ENCODE data around the gene WDR5. TPM values are rescaled to one million over a fixed set of nuclear protein-coding genes. Genes with fewer than 3 reads are reported as not detected.

The WDR5 gene
- total and polyA plus RNA-seq, 3 experiments from 2014 or later, result 16.4 to 64.3 (median 62.2) TPM

DNA sequence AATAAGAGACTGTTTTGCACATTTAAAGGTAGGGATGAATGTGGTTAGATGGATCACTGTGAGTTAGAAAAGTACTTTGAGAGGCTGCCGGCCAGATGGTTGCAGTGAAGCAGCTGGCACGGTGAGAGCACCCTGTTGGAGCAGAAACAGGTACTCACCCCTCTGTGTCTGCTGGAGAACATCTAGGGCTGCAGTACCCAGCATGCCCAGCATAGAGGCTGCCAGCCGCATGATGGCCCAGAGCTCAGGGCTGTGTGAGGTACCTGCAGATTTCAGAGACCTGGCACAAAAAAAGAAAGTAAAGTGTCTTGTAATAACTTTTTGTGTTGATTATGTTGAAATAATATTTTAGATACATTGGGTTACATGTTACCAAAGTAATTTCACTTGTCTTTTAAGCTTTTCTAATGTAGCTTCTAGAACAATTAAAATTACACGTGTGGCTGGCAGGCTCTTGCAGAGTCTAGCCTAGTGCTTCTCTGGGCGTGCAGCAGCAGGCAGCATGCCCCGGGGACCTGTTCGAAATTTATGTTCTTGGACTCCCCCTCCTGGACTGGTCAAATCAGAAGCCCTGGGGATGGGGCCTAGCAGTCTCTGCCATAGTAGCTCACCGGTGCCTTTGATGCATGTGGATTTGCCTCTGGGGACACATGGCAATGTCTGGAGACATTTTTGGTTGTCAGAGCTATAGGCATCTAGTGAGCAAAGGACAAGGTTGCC, 11.1 kb downstream of the WDR5 start:
- no peak overlapping the region for H3K27ac ChIP-seq (ENCODE audit: low read depth, low read length)
- Mint-ChIP-seq H3K4me1 (no peaks in the 10 kb centered on the region), H3K27ac (peak overlapping the region in 1 of 8 donors; percentile 7), H3K36me3 (peaks cover 4 to 80% (median 16%) of the 10 kb centered on the region in 3 donors), H3K9me3 (no peaks in the 10 kb centered on the region), H3K4me3 (no peak overlapping the region), H3K27me3 (no peaks in the 10 kb centered on the region)
- H3K9me3 ChIP-seq (ENCODE audit: low read length), result no peaks in the 10 kb centered on the region
- no peaks in the 10 kb centered on the region for H3K4me1 ChIP-seq (ENCODE audit: insufficient read depth, low read length)
- DNase-seq, result no peak
- ChIA-PET POLR2A (no interaction called here), CTCF (no interaction called here)
- H3K36me3 ChIP-seq (ENCODE audit: insufficient read depth, low read length), result peaks cover 18% of the 10 kb centered on the region
- H3K27me3 ChIP-seq (ENCODE audit: insufficient read depth, low read length, poor library complexity, severe bottlenecking), result no peaks in the 10 kb centered on the region
- H3K4me3 ChIP-seq (ENCODE audit: low read length), result no peak overlapping the region

DNA sequence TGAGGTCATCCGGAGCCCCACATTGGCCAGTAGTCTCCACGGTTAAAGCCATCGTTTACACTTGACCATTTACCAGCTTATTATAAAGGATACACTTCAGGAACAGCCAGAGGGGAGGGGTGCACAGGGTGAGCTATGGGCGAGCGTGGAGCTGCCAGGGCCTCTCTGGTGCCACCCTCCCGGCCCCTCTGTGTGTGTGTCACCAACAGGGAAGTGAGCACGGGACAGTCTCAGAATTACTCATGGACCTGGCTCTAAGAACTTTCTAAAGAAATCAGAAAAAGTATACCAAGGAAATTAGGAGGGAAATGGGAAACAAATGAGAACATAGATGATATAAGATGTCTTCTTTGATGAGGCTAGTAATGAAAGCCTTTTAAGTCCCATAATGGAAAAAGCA, 13.5 kb downstream of the WDR5 start:
- peaks cover 0 to 81% (median 9%) of the 10 kb centered on the region in 3 donors for H3K36me3 Mint-ChIP-seq
- H3K9me3 Mint-ChIP-seq, result no peaks in the 10 kb centered on the region
- Histone ChIP-seq H3K4me1 (ENCODE audit: insufficient read depth, low read length) (no peaks in the 10 kb centered on the region), H3K27me3 (ENCODE audit: insufficient read depth, low read length, poor library complexity, severe bottlenecking) (no peaks in the 10 kb centered on the region), H3K36me3 (ENCODE audit: insufficient read depth, low read length) (peaks cover 17% of the 10 kb centered on the region), H3K27ac (ENCODE audit: low read depth, low read length) (no peak overlapping the region), H3K4me3 (ENCODE audit: low read length) (no peak overlapping the region), H3K9me3 (ENCODE audit: low read length) (no peaks in the 10 kb centered on the region)
- no peak overlapping the region for H3K4me3 Mint-ChIP-seq
- no peak for DNase-seq
- no peaks in the 10 kb centered on the region for H3K27me3 Mint-ChIP-seq
- ChIA-PET POLR2A (no interaction called here), CTCF (no interaction called here)
- H3K4me1 Mint-ChIP-seq, result no peaks in the 10 kb centered on the region
- H3K27ac Mint-ChIP-seq, result peak overlapping the region in 2 of 8 donors; percentile 19 to 64

DNA sequence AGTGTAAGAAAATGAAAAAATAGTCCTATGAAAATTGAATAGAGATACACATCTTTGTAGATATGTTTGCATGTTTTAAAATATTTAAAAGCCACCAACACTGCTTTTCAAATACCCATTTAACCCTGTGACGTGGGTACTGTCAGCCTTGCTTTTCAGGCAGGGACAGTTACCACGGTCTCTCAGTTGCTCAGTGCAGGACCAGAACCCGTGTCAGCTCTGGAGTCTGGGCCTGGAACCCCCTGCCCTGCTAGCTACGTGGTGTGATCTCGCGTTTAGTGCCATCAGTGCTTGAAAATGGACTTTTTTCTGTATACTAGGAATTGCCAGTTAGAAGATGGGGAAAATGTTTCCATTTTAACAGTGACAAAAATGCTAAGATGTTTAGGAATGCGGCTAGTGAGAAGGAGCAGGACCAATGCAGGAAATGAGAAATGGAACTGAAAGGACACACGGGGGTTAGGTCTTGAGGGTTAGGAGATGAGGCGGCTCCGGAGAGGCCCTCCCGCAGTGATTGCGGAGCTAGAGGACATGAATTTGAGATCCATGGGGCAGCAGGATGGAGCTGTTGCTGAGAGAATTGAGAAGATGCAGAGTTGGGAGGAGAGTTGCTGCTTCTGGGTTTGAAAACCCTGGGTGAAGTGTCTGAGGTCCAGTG, 14.8 kb downstream of the WDR5 start:
- no peak overlapping the region for H3K27ac ChIP-seq (ENCODE audit: low read depth, low read length)
- POLR2A ChIA-PET, result no interaction called here
- Mint-ChIP-seq H3K36me3 (peaks cover 0 to 84% (median 9%) of the 10 kb centered on the region in 3 donors), H3K27me3 (no peaks in the 10 kb centered on the region), H3K9me3 (no peaks in the 10 kb centered on the region), H3K4me3 (no peak overlapping the region), H3K27ac (peak overlapping the region in 2 of 8 donors; percentile 11 to 23), H3K4me1 (no peaks in the 10 kb centered on the region)
- DNase-seq, result no peak
- no peak overlapping the region for H3K4me3 ChIP-seq (ENCODE audit: low read length)
- CTCF ChIA-PET, result no interaction called here
- H3K4me1 ChIP-seq (ENCODE audit: insufficient read depth, low read length), result no peaks in the 10 kb centered on the region
- H3K27me3 ChIP-seq (ENCODE audit: insufficient read depth, low read length, poor library complexity, severe bottlenecking), result no peaks in the 10 kb centered on the region
- H3K36me3 ChIP-seq (ENCODE audit: insufficient read depth, low read length), result peaks cover 26% of the 10 kb centered on the region
- no peaks in the 10 kb centered on the region for H3K9me3 ChIP-seq (ENCODE audit: low read length)

DNA sequence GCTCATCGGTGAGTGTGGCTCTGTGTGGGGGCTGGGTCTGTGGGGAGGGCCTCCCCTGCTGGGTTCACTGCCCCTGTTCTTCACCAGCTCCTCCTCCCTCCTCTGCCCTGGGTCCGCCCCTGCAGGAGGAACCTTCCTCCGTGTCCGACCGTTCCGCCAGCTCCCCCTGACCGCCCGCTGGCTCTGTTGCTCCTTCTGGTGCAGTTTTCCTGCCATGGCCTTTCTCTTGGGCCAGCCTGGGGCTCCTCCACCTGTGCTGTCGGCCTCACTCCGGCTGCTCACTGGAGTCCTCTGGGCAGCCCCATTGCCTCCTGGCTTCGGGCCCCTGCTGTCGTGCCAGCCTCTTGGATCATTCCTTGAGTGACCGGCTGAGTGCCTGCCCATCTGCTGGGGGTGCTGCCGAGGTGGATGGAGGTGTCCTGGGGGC, 16.2 kb downstream of the WDR5 start:
- Histone ChIP-seq H3K4me1 (ENCODE audit: insufficient read depth, low read length) (no peaks in the 10 kb centered on the region), H3K27me3 (ENCODE audit: insufficient read depth, low read length, poor library complexity, severe bottlenecking) (no peaks in the 10 kb centered on the region), H3K36me3 (ENCODE audit: insufficient read depth, low read length) (peaks cover 38% of the 10 kb centered on the region), H3K27ac (ENCODE audit: low read depth, low read length) (no peak overlapping the region), H3K4me3 (ENCODE audit: low read length) (no peak overlapping the region), H3K9me3 (ENCODE audit: low read length) (no peaks in the 10 kb centered on the region)
- Mint-ChIP-seq H3K27me3 (no peaks in the 10 kb centered on the region), H3K36me3 (peaks cover 0 to 89% (median 10%) of the 10 kb centered on the region in 3 donors), H3K4me1 (no peaks in the 10 kb centered on the region), H3K4me3 (no peak overlapping the region), H3K27ac (no peak overlapping the region), H3K9me3 (no peaks in the 10 kb centered on the region)
- POLR2A ChIA-PET, result no interaction called here
- DNase-seq, result no peak
- CTCF ChIA-PET, result interaction anchor here (1.0 kb wide), 1 partner anchor 11 kb away, joined by 5 read pairs; no protein-coding TSS in a partner anchor

DNA sequence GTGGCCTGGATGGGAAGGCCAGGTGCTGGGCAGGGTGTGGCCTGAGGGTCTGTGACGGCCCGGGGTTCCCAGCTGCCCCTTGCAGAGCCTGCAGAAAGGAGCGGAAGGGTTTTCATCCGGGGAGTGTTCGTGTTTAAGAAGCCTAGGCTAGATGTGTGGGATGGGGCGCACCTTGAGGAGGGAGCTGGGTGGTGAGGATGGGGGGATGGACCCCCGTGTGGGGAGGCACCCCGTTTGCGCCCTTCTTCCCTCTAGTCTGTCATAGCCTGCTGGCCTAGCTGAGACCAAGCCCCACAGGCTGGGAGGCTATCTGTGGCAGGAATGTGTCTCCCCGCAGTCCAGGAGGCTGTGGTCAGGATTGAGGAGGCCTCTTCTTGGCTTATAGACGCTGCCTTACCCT, 16.6 kb downstream of the WDR5 start:
- Histone ChIP-seq H3K4me3 (ENCODE audit: low read length) (no peak overlapping the region), H3K36me3 (ENCODE audit: insufficient read depth, low read length) (peaks cover 38% of the 10 kb centered on the region), H3K4me1 (ENCODE audit: insufficient read depth, low read length) (no peaks in the 10 kb centered on the region), H3K27ac (ENCODE audit: low read depth, low read length) (no peak overlapping the region), H3K9me3 (ENCODE audit: low read length) (no peaks in the 10 kb centered on the region), H3K27me3 (ENCODE audit: insufficient read depth, low read length, poor library complexity, severe bottlenecking) (no peaks in the 10 kb centered on the region)
- Mint-ChIP-seq H3K4me3 (no peak overlapping the region), H3K9me3 (no peaks in the 10 kb centered on the region), H3K36me3 (peaks cover 0 to 88% (median 10%) of the 10 kb centered on the region in 3 donors), H3K27me3 (no peaks in the 10 kb centered on the region), H3K27ac (no peak overlapping the region), H3K4me1 (no peaks in the 10 kb centered on the region)
- POLR2A ChIA-PET, result no interaction called here
- CTCF ChIA-PET, result interaction anchor here (1.0 kb wide), 1 partner anchor 10 kb away, joined by 5 read pairs; no protein-coding TSS in a partner anchor
- no peak for DNase-seq

DNA sequence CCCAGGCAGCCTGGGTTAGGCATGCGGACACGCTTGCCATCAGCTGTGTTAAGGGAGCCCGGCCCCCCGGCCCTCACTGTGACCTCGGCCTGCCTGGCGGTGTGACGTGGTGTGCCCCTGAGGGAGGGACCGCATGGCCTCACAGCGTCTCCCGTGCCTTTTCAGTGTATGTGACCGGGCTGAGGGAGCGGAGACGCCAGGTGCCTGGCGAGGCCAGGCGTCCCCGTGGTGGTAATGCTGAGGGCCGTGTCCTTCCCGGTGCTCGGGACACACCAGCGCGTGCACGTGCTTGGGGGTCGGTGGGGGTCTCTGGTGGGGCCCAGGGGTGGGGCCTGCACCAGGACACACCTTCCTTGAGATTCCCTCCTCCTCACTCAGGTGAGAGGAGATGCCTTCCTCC, 17.6 kb downstream of the WDR5 start:
- no peak overlapping the region for H3K4me3 ChIP-seq (ENCODE audit: low read length)
- POLR2A ChIA-PET, result no interaction called here
- H3K27me3 Mint-ChIP-seq, result no peaks in the 10 kb centered on the region
- no peak overlapping the region for H3K4me3 Mint-ChIP-seq
- no peaks in the 10 kb centered on the region for H3K27me3 ChIP-seq (ENCODE audit: insufficient read depth, low read length, poor library complexity, severe bottlenecking)
- H3K4me1 ChIP-seq (ENCODE audit: insufficient read depth, low read length), result no peaks in the 10 kb centered on the region
- H3K9me3 ChIP-seq (ENCODE audit: low read length), result no peaks in the 10 kb centered on the region
- no peak for DNase-seq
- H3K9me3 Mint-ChIP-seq, result no peaks in the 10 kb centered on the region
- H3K36me3 Mint-ChIP-seq, result peaks cover 5 to 92% (median 16%) of the 10 kb centered on the region in 3 donors
- CTCF ChIA-PET, result no interaction called here
- peaks cover 38% of the 10 kb centered on the region for H3K36me3 ChIP-seq (ENCODE audit: insufficient read depth, low read length)
- no peaks in the 10 kb centered on the region for H3K4me1 Mint-ChIP-seq
- no peak overlapping the region for H3K27ac ChIP-seq (ENCODE audit: low read depth, low read length)
- no peak overlapping the region for H3K27ac Mint-ChIP-seq

DNA sequence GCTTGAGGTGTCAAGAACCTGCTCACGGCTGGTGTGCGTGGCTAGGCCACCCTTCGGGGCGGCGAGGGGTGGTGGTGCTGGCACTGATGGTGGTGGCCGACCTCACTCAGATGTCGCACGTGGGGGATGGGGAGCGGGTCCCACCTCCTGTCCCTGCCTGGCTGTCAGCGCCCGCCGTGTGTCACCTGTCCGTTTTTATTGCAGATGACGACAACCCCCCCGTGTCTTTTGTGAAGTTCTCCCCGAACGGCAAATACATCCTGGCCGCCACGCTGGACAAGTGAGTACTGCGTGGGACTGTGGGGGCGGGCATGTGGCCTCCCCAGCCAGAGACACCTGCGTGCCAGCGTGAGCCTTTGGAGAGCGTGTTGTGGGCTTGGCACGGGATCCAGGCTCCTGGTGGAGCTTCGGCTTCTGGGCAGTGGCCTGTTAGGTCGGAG, 18.4 kb downstream of the WDR5 start:
- Histone ChIP-seq H3K4me1 (ENCODE audit: insufficient read depth, low read length) (no peaks in the 10 kb centered on the region), H3K27ac (ENCODE audit: low read depth, low read length) (no peak overlapping the region), H3K4me3 (ENCODE audit: low read length) (no peak overlapping the region), H3K36me3 (ENCODE audit: insufficient read depth, low read length) (peaks cover 38% of the 10 kb centered on the region), H3K27me3 (ENCODE audit: insufficient read depth, low read length, poor library complexity, severe bottlenecking) (no peaks in the 10 kb centered on the region), H3K9me3 (ENCODE audit: low read length) (no peaks in the 10 kb centered on the region)
- H3K9me3 Mint-ChIP-seq, result no peaks in the 10 kb centered on the region
- CTCF ChIA-PET, result no interaction called here
- no peaks in the 10 kb centered on the region for H3K4me1 Mint-ChIP-seq
- no peak overlapping the region for H3K4me3 Mint-ChIP-seq
- peaks cover 5 to 87% (median 14%) of the 10 kb centered on the region in 3 donors for H3K36me3 Mint-ChIP-seq
- H3K27me3 Mint-ChIP-seq, result no peaks in the 10 kb centered on the region
- POLR2A ChIA-PET, result no interaction called here
- no peak overlapping the region for H3K27ac Mint-ChIP-seq
- DNase-seq, result no peak

DNA sequence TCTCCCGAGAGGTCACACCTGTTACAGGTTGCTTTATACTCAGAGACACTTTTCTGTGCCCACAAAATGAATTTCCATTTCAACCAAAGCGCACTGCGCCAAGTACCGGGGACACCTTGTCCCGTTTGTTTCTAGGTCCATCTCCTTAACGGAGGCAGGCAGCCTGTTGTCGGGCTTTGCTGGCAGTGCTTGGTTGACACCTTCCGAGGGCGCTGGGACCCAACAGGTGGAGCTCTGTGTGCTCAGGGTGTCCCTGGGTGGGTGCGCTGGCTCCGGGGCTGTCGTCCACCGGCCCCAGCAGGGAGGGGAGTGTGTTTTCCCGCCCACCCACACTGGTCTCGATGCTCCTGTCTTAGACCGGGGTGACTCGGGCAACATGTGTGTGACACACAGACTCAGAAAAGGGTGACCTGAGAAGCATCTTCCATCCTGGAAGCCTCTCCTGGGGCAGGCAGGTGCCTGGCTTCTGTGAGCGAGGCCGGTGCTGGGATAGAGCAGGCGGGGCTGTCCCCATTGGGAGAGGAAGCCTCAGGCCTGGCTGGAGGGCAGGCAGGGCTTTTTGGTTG, 20.0 kb downstream of the WDR5 start:
- no peaks in the 10 kb centered on the region for H3K27me3 Mint-ChIP-seq
- CTCF ChIA-PET, result interaction anchor here (1.1 kb wide), 1 partner anchor 8 kb away, joined by 3 read pairs; the partner anchor contains the start of gene RNU6ATAC

More for the DNA sequence above, 20.0 kb downstream of the WDR5 start:
- H3K9me3 ChIP-seq (ENCODE audit: low read length), result no peaks in the 10 kb centered on the region
- DNase-seq, result no peak
- Mint-ChIP-seq H3K4me3 (no peak overlapping the region), H3K9me3 (no peaks in the 10 kb centered on the region), H3K36me3 (peaks cover 5 to 79% (median 14%) of the 10 kb centered on the region in 3 donors), H3K4me1 (no peaks in the 10 kb centered on the region), H3K27ac (peak overlapping the region in 1 of 8 donors; percentile 37)
- H3K4me1 ChIP-seq (ENCODE audit: insufficient read depth, low read length), result no peaks in the 10 kb centered on the region
- no peak overlapping the region for H3K4me3 ChIP-seq (ENCODE audit: low read length)
- peaks cover 31% of the 10 kb centered on the region for H3K36me3 ChIP-seq (ENCODE audit: insufficient read depth, low read length)
- POLR2A ChIA-PET, result no interaction called here
- no peaks in the 10 kb centered on the region for H3K27me3 ChIP-seq (ENCODE audit: insufficient read depth, low read length, poor library complexity, severe bottlenecking)
- no peak overlapping the region for H3K27ac ChIP-seq (ENCODE audit: low read depth, low read length)

All from CD8-positive, alpha-beta memory T cell (primary cell).